Central memory CD8-positive, alpha-beta T cell (primary cell): ENCODE results near the gene AMD1.

Experiments used
- ATAC-seq: fragments of 150-1000 bp; cut with Tn5 transposase; replicated peaks from 2 replicates; pipeline ENCODE4 v1.10.0; 2022; ENCODE audit warnings: mild to moderate bottlenecking, moderate FRiP score, moderate number of reproducible peaks; ENCODE audit not compliant: poor library complexity, severe bottlenecking; ENCODE audit errors: extremely low read depth
- DNase-seq, 2 donors: peaks; one replicate each; pipeline ENCODE4 v3.0.0; 2021; ENCODE audit warnings: low spot score in 2 of 2
- H3K27ac Mint-ChIP-seq: one replicate; pipeline ENCODE4 v1.8.0; 2022; ENCODE audit warnings: low read depth, mild to moderate bottlenecking, moderate library complexity, mixed read lengths
- H3K27me3 Mint-ChIP-seq: one replicate; pipeline ENCODE4 v1.8.0; 2022; ENCODE audit warnings: mixed read lengths
- H3K36me3 Mint-ChIP-seq: one replicate; pipeline ENCODE4 v1.8.0; 2022; ENCODE audit warnings: mild to moderate bottlenecking, moderate library complexity, mixed read lengths; ENCODE audit not compliant: insufficient read depth
- H3K4me1 Mint-ChIP-seq: one replicate; pipeline ENCODE4 v1.8.0; 2022; ENCODE audit warnings: mixed read lengths
- H3K4me3 Mint-ChIP-seq: one replicate; pipeline ENCODE4 v1.8.0; 2022; ENCODE audit warnings: mild to moderate bottlenecking, moderate library complexity, mixed read lengths
- H3K9me3 Mint-ChIP-seq: one replicate; pipeline ENCODE4 v1.8.0; 2022; ENCODE audit warnings: mixed read lengths

The AMD1 gene

GRCh38 chr6:110858562-110859214 is 15.9 kb upstream of the AMD1 start:
- Mint-ChIP-seq H3K4me3 (no peak overlapping the region), H3K36me3 (no peaks in the 10 kb centered on the region), H3K27ac (no peak overlapping the region), H3K9me3 (no peaks in the 10 kb centered on the region), H3K4me1 (no peaks in the 10 kb centered on the region), H3K27me3 (no peaks in the 10 kb centered on the region)
- no peak for DNase-seq
- ATAC-seq = no peak

GRCh38 chr6:110859335-110859792 is 15.2 kb upstream of the AMD1 start:
- Mint-ChIP-seq H3K36me3 (no peaks in the 10 kb centered on the region), H3K4me1 (no peaks in the 10 kb centered on the region), H3K9me3 (no peaks in the 10 kb centered on the region), H3K27ac (no peak overlapping the region), H3K4me3 (no peak overlapping the region), H3K27me3 (no peaks in the 10 kb centered on the region)
- ATAC-seq (no peak), DNase-seq (no peak)

- ATAC-seq (no peak), DNase-seq (no peak)
- H3K4me3 Mint-ChIP-seq = no peak overlapping the region
- peaks cover 5% of the 10 kb centered on the region for H3K4me1 Mint-ChIP-seq
- no peaks in the 10 kb centered on the region for H3K36me3 Mint-ChIP-seq
- H3K9me3 Mint-ChIP-seq = no peaks in the 10 kb centered on the region
- no peak overlapping the region for H3K27ac Mint-ChIP-seq
- no peaks in the 10 kb centered on the region for H3K27me3 Mint-ChIP-seq
These were observed 9.8 kb upstream of the AMD1 start for GRCh38 chr6:110864824-110865223.

- peak; percentile 10 for ATAC-seq
- Mint-ChIP-seq H3K4me1 (peaks cover 40% of the 10 kb centered on the region), H3K36me3 (peaks cover 38% of the 10 kb centered on the region), H3K27ac (peak overlapping the region; percentile 96), H3K27me3 (no peaks in the 10 kb centered on the region), H3K4me3 (peak overlapping the region; percentile 98), H3K9me3 (no peaks in the 10 kb centered on the region)
- peak in 1 of 2 donors; percentile 44 for DNase-seq
These were observed 429 bp downstream of the AMD1 start for GRCh38 chr6:110874880-110875547.

- H3K36me3 Mint-ChIP-seq = peaks cover 38% of the 10 kb centered on the region
- peak; percentile 50 to 64 for DNase-seq
- peak; percentile 21 for ATAC-seq
- H3K4me3 Mint-ChIP-seq = peak overlapping the region; percentile 98
- peak overlapping the region; percentile 96 for H3K27ac Mint-ChIP-seq
- peaks cover 46% of the 10 kb centered on the region for H3K4me1 Mint-ChIP-seq
- no peaks in the 10 kb centered on the region for H3K9me3 Mint-ChIP-seq
- H3K27me3 Mint-ChIP-seq = no peaks in the 10 kb centered on the region
These were observed 1.1 kb downstream of the AMD1 start for GRCh38 chr6:110875548-110876169.

GRCh38 chr6:110876170-110876773 is 1.7 kb downstream of the AMD1 start:
- Mint-ChIP-seq H3K36me3 (peaks cover 38% of the 10 kb centered on the region), H3K4me1 (peaks cover 52% of the 10 kb centered on the region), H3K4me3 (peak overlapping the region; percentile 98), H3K27ac (peak overlapping the region; percentile 96), H3K9me3 (no peaks in the 10 kb centered on the region), H3K27me3 (no peaks in the 10 kb centered on the region)
- DNase-seq = peak; percentile 31 to 51
- ATAC-seq = peak; percentile 24

- peak overlapping the region; percentile 98 for H3K4me3 Mint-ChIP-seq
- H3K36me3 Mint-ChIP-seq = peaks cover 38% of the 10 kb centered on the region
- no peaks in the 10 kb centered on the region for H3K9me3 Mint-ChIP-seq
- ATAC-seq = no peak
- H3K4me1 Mint-ChIP-seq = peaks cover 55% of the 10 kb centered on the region
- H3K27me3 Mint-ChIP-seq = no peaks in the 10 kb centered on the region
- peak overlapping the region; percentile 96 for H3K27ac Mint-ChIP-seq
- no peak for DNase-seq
These were observed 2.4 kb downstream of the AMD1 start for GRCh38 chr6:110876806-110877564.

- peaks cover 38% of the 10 kb centered on the region for H3K36me3 Mint-ChIP-seq
- peak overlapping the region; percentile 96 for H3K27ac Mint-ChIP-seq
- peak overlapping the region; percentile 98 for H3K4me3 Mint-ChIP-seq
- no peaks in the 10 kb centered on the region for H3K9me3 Mint-ChIP-seq
- DNase-seq (no peak), ATAC-seq (no peak)
- no peaks in the 10 kb centered on the region for H3K27me3 Mint-ChIP-seq
- H3K4me1 Mint-ChIP-seq = peaks cover 61% of the 10 kb centered on the region
These were observed 3.0 kb downstream of the AMD1 start for GRCh38 chr6:110877569-110877968.

GRCh38 chr6:110878751-110879522 is 4.4 kb downstream of the AMD1 start:
- H3K4me1 Mint-ChIP-seq = peaks cover 73% of the 10 kb centered on the region
- peak overlapping the region; percentile 98 for H3K4me3 Mint-ChIP-seq

GRCh38 chr6:110880651-110881050 is 6.1 kb downstream of the AMD1 start:
- Mint-ChIP-seq H3K27ac (peak overlapping the region; percentile 35), H3K4me1 (peaks cover 89% of the 10 kb centered on the region), H3K9me3 (no peaks in the 10 kb centered on the region), H3K4me3 (peak overlapping the region; percentile 98), H3K36me3 (peaks cover 29% of the 10 kb centered on the region), H3K27me3 (no peaks in the 10 kb centered on the region)
- ATAC-seq = no peak
- no peak for DNase-seq

More at GRCh38 chr6:110878751-110879522, 4.4 kb downstream of the AMD1 start:
- peaks cover 38% of the 10 kb centered on the region for H3K36me3 Mint-ChIP-seq
- no peaks in the 10 kb centered on the region for H3K9me3 Mint-ChIP-seq
- ATAC-seq (no peak), DNase-seq (no peak)
- H3K27me3 Mint-ChIP-seq = no peaks in the 10 kb centered on the region
- peak overlapping the region; percentile 96 for H3K27ac Mint-ChIP-seq

GRCh38 chr6:110881546-110882273 is 7.1 kb downstream of the AMD1 start:
- no peak for DNase-seq
- Mint-ChIP-seq H3K4me3 (peak overlapping the region; percentile 49), H3K27ac (peak overlapping the region; percentile 35), H3K9me3 (no peaks in the 10 kb centered on the region), H3K36me3 (peaks cover 20% of the 10 kb centered on the region), H3K27me3 (no peaks in the 10 kb centered on the region), H3K4me1 (peaks cover 84% of the 10 kb centered on the region)
- ATAC-seq = no peak
